Vagina (tissue), 2 donors: ENCODE measurements around the gene PANK1. TPM values are rescaled to one million over a fixed set of nuclear protein-coding genes. Genes with fewer than 3 reads are reported as not detected.

Source experiments
- DNase-seq, 2 donors: peaks; one replicate each; pipeline ENCODE4 v3.0.0-alpha.2; 2017; ENCODE audit errors: extremely low spot score in 2 of 2
- H3K27ac ChIP-seq: fragments of 200-600 bp; sonication (generic); one replicate; pipeline ENCODE4 v1.5.1; 2019
- H3K27me3 ChIP-seq: fragments of 200-600 bp; sonication (generic); one replicate; pipeline ENCODE4 v1.5.1; 2019
- H3K36me3 ChIP-seq, 2 donors: fragments of 200-600 bp; sonication (generic); one replicate each; pipeline ENCODE4 v1.5.1; 2017 to 2019
- H3K4me1 ChIP-seq: fragments of 200-600 bp; sonication (generic); one replicate; pipeline ENCODE4 v1.5.1; 2019
- H3K4me3 ChIP-seq, 2 donors: fragments of 200-600 bp; sonication (generic); 1 replicate in 1 of 2; 2 replicates in 1 of 2; pipeline ENCODE4 v1.5.1; 2016 to 2019
- H3K9me3 ChIP-seq: fragments of 200-600 bp; sonication (generic); one replicate; pipeline ENCODE4 v1.5.1; 2019
- CTCF ChIP-seq, 3 experiments: fragments of 450-650 bp in 2 of 3; fragments of 200-600 bp in 1 of 3; sonication (generic) in 1 of 3; IDR thresholded peaks; one replicate each; pipeline ENCODE4 v1.5.1; 2017 to 2019; ENCODE audit warnings: antibody characterized with exemption in 3 of 3, mild to moderate bottlenecking in 2 of 3, moderate library complexity in 2 of 3
- POLR2A ChIP-seq, 2 donors: fragments of 450-650 bp; IDR thresholded peaks; one replicate each; pipeline ENCODE4 v1.6.1; 2017; ENCODE audit warnings: antibody characterized with exemption in 2 of 2, mild to moderate bottlenecking in 2 of 2, moderate library complexity in 2 of 2
- POLR2AphosphoS5 ChIP-seq, 2 donors: sonication (generic); formaldehyde crosslinking; IDR thresholded peaks; one replicate each; pipeline ENCODE4 v1.9.0; 2017; ENCODE audit warnings: antibody characterized with exemption in 2 of 2, mild to moderate bottlenecking in 2 of 2, low read depth in 1 of 2; ENCODE audit not compliant: insufficient read depth in 1 of 2
- intact Hi-C: fragments of 100-400 bp; cut with DNase I; formaldehyde crosslinking; loops from one replicate; pipeline ENCODE4 v1.15.1; 2023
- microRNA counts, 2 donors: library from miRNA; unstranded; fragments of <30 nt; microRNA quantifications; one replicate each; lab custom pipeline; 2016 to 2017
- microRNA-seq: library from miRNA; unstranded; fragments of <30 nt; microRNA quantifications from one replicate; pipeline ENCODE4, GENCODE V29; 2017; ENCODE audit warnings: borderline number of aligned reads, borderline replicate concordance
- small RNA-seq: library from RNA; depleted of rRNA; stranded (forward); fragments of <200 nt; gene quantifications from one replicate; pipeline ENCODE3, GENCODE V24; 2016
- total RNA-seq: library from RNA; depleted of rRNA; stranded (reverse); fragments of >200 nt; gene quantifications from one replicate; pipeline ENCODE4 v1.2.3, GENCODE V29; 2016

Gene PANK1
- total RNA-seq, 1 donor from 2014 or later: 10.3 TPM

DNA sequence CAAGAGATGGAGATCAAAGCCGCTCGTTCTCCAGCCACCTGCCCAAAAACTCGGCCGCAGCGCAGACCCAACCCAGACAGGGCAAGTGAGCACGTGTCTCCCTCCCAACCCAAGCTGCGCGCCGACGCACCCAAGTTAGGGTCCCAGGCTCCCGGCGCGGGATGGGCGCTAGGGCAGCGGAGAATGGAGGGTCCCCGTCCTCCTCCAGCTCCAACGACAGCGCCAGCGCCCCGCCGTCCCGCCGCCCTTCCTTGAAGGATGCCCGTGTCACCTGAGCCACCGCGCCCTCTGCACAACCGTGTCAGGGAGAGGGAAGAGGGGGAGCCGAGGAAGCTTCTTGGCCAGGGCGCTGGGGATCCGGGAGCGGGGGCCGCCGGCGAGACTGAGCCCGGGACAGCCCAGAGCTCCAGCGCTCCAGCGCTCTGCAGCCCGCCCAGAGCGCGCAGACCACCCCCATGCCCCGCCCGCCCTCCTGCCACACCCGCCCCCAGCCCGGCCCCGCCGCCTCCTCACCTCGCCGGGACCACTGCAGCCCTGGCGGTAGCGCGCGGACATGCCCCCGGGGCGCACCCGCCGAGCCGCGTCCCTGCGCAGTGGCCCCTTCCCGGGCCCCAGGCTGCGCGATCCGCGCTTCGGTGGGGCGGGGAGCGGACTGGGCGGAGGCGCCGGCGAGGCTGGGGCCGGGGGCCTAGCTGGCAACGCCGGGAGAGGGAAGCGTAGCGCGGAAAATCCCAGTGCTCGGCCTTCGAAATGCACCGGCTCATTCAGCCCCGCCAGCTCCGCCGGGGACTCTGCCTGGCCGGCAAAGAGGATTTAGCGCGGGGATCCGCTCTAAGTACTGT, 109.7 kb downstream of the PANK1 start, which contains the start of gene SLC16A12:
SLC16A12 (minus strand) TSS at position 424 of the 842 bp plus-strand sequence. CDS start 73,016 bp downstream, outside the sequence.
- TF ChIP-seq POLR2A (IDR thresholded peaks at IDR 0.05): no peak
- peaks cover 11% of the 10 kb centered on the region for H3K4me1 ChIP-seq
- no peaks in the 10 kb centered on the region for H3K36me3 ChIP-seq
- H3K27me3 ChIP-seq: peaks cover 6% of the 10 kb centered on the region
- H3K4me3 ChIP-seq: peak within 1 kb of the TSS; percentile 38 to 52
- H3K27ac ChIP-seq: peak within 1 kb of the TSS; percentile 17
- DNase-seq: no peak
- intact Hi-C loops: no loop called here
- H3K9me3 ChIP-seq: no peaks in the 10 kb centered on the region

- TF ChIP-seq POLR2A (IDR thresholded peaks at IDR 0.05) (no peak), POLR2AphosphoS5 (IDR thresholded peaks at IDR 0.05; ENCODE audit: insufficient read depth in 1 of 2, low read depth in 1 of 2) (no peak), CTCF (IDR thresholded peaks at IDR 0.05) (no peak)
- DNase-seq: no peak
- Histone ChIP-seq H3K36me3 (no peaks in the 10 kb centered on the region), H3K4me3 (peak overlapping the region; percentile 38 to 52), H3K9me3 (no peaks in the 10 kb centered on the region), H3K27me3 (peaks cover 6% of the 10 kb centered on the region), H3K27ac (no peak overlapping the region), H3K4me1 (peaks cover 11% of the 10 kb centered on the region)
- intact Hi-C loops: no loop called here
These were observed 110.2 kb downstream of the PANK1 start for GRCh38 chr10:89534826-89535166.

MicroRNA genes within 50 kb of the gene (microRNA counts, 767-probe panel; counts per million panel counts)
- 3,884 to 5,132 counts per million in 2 donors for microRNA hsa-miR-107 (lab: Ali Mortazavi, UCI)

Small RNA genes within 50 kb of the gene (microRNA-seq; reads per million reads assigned to microRNA genes)
- gene MIR107: 289 reads per million, percentile 64 among the genes with 10 or more reads in this experiment

Small RNA genes within 50 kb of the gene (small RNA-seq; reads per million reads assigned to genes)
- 4.1 reads per million, percentile 83 among the genes with 10 or more reads in this experiment for gene MIR107

Other genes starting within 250 kb of the PANK1 start
- gene IFIT5, start 230.7 kb downstream of the PANK1 start, total RNA-seq: 9.1 TPM
- gene SLC16A12, start 109.6 kb downstream of the PANK1 start, total RNA-seq: 3.7 TPM
- 2.5 TPM for gene KIF20B, start 56.3 kb upstream of the PANK1 start, total RNA-seq